IPS-15b (cell line): ENCODE measurements around the gene ABHD5.

Experiments used
- H3K27me3 ChIP-seq: one replicate; pipeline ENCODE4 v1.6.1; 2013; ENCODE audit warnings: low read length; ENCODE audit not compliant: control insufficient read depth, insufficient read depth
- H3K36me3 ChIP-seq: one replicate; pipeline ENCODE4 v1.6.1; 2013; ENCODE audit warnings: low read length; ENCODE audit not compliant: control insufficient read depth, insufficient read depth
- H3K4me1 ChIP-seq: one replicate; pipeline ENCODE4 v1.6.1; 2013; ENCODE audit warnings: mild to moderate bottlenecking, low read length; ENCODE audit not compliant: control insufficient read depth, insufficient read depth
- H3K4me3 ChIP-seq: one replicate; pipeline ENCODE4 v1.5.1; 2013; ENCODE audit warnings: low read depth, low read length
- H3K9ac ChIP-seq: one replicate; pipeline ENCODE4 v1.6.1; 2013; ENCODE audit warnings: low read depth, mild to moderate bottlenecking, low read length
- H3K9me3 ChIP-seq: one replicate; pipeline ENCODE4 v1.6.1; 2013; ENCODE audit warnings: mild to moderate bottlenecking, low read length; ENCODE audit not compliant: control insufficient read depth, insufficient read depth

Gene ABHD5

GRCh38 chr3:43748179-43748578, 57.4 kb downstream of the ABHD5 start:
- Histone ChIP-seq H3K4me1 (peaks cover 3% of the 10 kb centered on the region), H3K36me3 (no peaks in the 10 kb centered on the region), H3K9ac (no peak overlapping the region), H3K9me3 (no peaks in the 10 kb centered on the region), H3K27me3 (no peaks in the 10 kb centered on the region), H3K4me3 (no peak overlapping the region)

- H3K4me1 ChIP-seq, result peaks cover 3% of the 10 kb centered on the region
- no peak overlapping the region for H3K9ac ChIP-seq
- no peaks in the 10 kb centered on the region for H3K9me3 ChIP-seq
- no peaks in the 10 kb centered on the region for H3K36me3 ChIP-seq
- H3K27me3 ChIP-seq, result no peaks in the 10 kb centered on the region
- H3K4me3 ChIP-seq, result no peak overlapping the region
Measured at GRCh38 chr3:43748645-43749044, 57.9 kb downstream of the ABHD5 start.

- Histone ChIP-seq H3K4me3 (no peak overlapping the region), H3K36me3 (no peaks in the 10 kb centered on the region), H3K9me3 (no peaks in the 10 kb centered on the region), H3K4me1 (peaks cover 3% of the 10 kb centered on the region), H3K9ac (no peak overlapping the region), H3K27me3 (no peaks in the 10 kb centered on the region)
Measured at GRCh38 chr3:43752905-43753304, 62.2 kb downstream of the ABHD5 start.

GRCh38 chr3:43753741-43754715, 63.3 kb downstream of the ABHD5 start:
- H3K36me3 ChIP-seq, result no peaks in the 10 kb centered on the region
- no peaks in the 10 kb centered on the region for H3K9me3 ChIP-seq
- H3K27me3 ChIP-seq, result no peaks in the 10 kb centered on the region
- no peaks in the 10 kb centered on the region for H3K4me1 ChIP-seq
- H3K9ac ChIP-seq, result no peak overlapping the region
- no peak overlapping the region for H3K4me3 ChIP-seq

GRCh38 chr3:43755516-43756200, 64.9 kb downstream of the ABHD5 start:
- Histone ChIP-seq H3K9ac (no peak overlapping the region), H3K27me3 (no peaks in the 10 kb centered on the region), H3K4me1 (no peaks in the 10 kb centered on the region), H3K9me3 (no peaks in the 10 kb centered on the region), H3K4me3 (no peak overlapping the region), H3K36me3 (no peaks in the 10 kb centered on the region)

- Histone ChIP-seq H3K36me3 (no peaks in the 10 kb centered on the region), H3K9me3 (no peaks in the 10 kb centered on the region), H3K27me3 (no peaks in the 10 kb centered on the region), H3K4me3 (no peak overlapping the region), H3K9ac (no peak overlapping the region), H3K4me1 (no peaks in the 10 kb centered on the region)
Measured at GRCh38 chr3:43757666-43758321, 67.1 kb downstream of the ABHD5 start.

GRCh38 chr3:43758592-43759225, 68.0 kb downstream of the ABHD5 start:
- no peak overlapping the region for H3K9ac ChIP-seq

GRCh38 chr3:43759297-43759782, 68.6 kb downstream of the ABHD5 start:
- Histone ChIP-seq H3K9me3 (no peaks in the 10 kb centered on the region), H3K4me3 (no peak overlapping the region), H3K4me1 (no peaks in the 10 kb centered on the region), H3K36me3 (no peaks in the 10 kb centered on the region), H3K9ac (no peak overlapping the region), H3K27me3 (no peaks in the 10 kb centered on the region)

More at GRCh38 chr3:43758592-43759225, 68.0 kb downstream of the ABHD5 start:
- Histone ChIP-seq H3K4me3 (no peak overlapping the region), H3K36me3 (no peaks in the 10 kb centered on the region), H3K4me1 (no peaks in the 10 kb centered on the region), H3K9me3 (no peaks in the 10 kb centered on the region), H3K27me3 (no peaks in the 10 kb centered on the region)

- no peak overlapping the region for H3K4me3 ChIP-seq
- H3K27me3 ChIP-seq, result no peaks in the 10 kb centered on the region
- no peaks in the 10 kb centered on the region for H3K4me1 ChIP-seq
- H3K9me3 ChIP-seq, result no peaks in the 10 kb centered on the region
- H3K9ac ChIP-seq, result no peak overlapping the region
- no peaks in the 10 kb centered on the region for H3K36me3 ChIP-seq
Measured at GRCh38 chr3:43759938-43760337, 69.2 kb downstream of the ABHD5 start.

GRCh38 chr3:43760938-43761337, 70.2 kb downstream of the ABHD5 start:
- no peak overlapping the region for H3K9ac ChIP-seq
- no peak overlapping the region for H3K4me3 ChIP-seq
- H3K4me1 ChIP-seq, result no peaks in the 10 kb centered on the region
- H3K36me3 ChIP-seq, result no peaks in the 10 kb centered on the region
- no peaks in the 10 kb centered on the region for H3K27me3 ChIP-seq
- no peaks in the 10 kb centered on the region for H3K9me3 ChIP-seq

- H3K27me3 ChIP-seq, result no peaks in the 10 kb centered on the region
- no peak overlapping the region for H3K4me3 ChIP-seq
- H3K4me1 ChIP-seq, result no peaks in the 10 kb centered on the region
- no peak overlapping the region for H3K9ac ChIP-seq
- H3K36me3 ChIP-seq, result no peaks in the 10 kb centered on the region
- no peaks in the 10 kb centered on the region for H3K9me3 ChIP-seq
Measured at GRCh38 chr3:43762451-43762850, 71.7 kb downstream of the ABHD5 start.
